Neuron (in vitro differentiated cells): ENCODE data around the gene GRID1.

Experiments used
- H2AFZ ChIP-seq: one replicate; pipeline ENCODE4 v1.6.1; 2013; ENCODE audit warnings: low read depth, mild to moderate bottlenecking, inconsistent platforms, low read length, moderate library complexity
- H3K27me3 ChIP-seq: one replicate; pipeline ENCODE4 v1.6.1; 2013; ENCODE audit warnings: low read length; ENCODE audit not compliant: insufficient read depth
- H3K36me3 ChIP-seq: one replicate; pipeline ENCODE4 v1.6.1; 2013; ENCODE audit warnings: low read length; ENCODE audit not compliant: insufficient read depth
- H3K4me1 ChIP-seq: one replicate; pipeline ENCODE4 v1.6.1; 2013; ENCODE audit warnings: low read length; ENCODE audit not compliant: insufficient read depth
- H3K4me3 ChIP-seq: 2 replicates; pipeline ENCODE4 v1.5.1; 2013; ENCODE audit warnings: mild to moderate bottlenecking, low read length, moderate library complexity
- H3K9me3 ChIP-seq: one replicate; pipeline ENCODE4 v1.6.1; 2013; ENCODE audit warnings: low read length

GRID1 gene

DNA sequence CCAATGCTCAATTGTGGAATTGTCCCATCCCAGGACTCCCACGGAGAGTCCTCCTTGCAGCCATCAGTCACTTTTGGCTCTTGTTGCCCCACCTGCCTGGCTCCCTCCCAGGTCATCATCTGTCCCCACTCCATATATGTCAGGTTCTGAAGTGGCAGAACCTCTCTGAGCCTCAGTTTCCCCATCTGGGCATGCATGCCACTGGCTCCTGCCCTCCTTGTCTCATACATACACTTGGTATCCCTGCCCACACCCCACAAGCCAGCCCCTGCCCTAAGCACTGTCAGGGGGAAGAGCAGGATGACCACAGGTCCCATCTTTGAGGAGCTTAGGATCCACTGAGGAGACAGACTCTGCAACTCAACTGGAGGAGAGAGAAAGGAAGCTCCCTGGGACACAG lies 156.9 kb downstream of the GRID1 start:
- no peaks in the 10 kb centered on the region for H3K4me1 ChIP-seq
- H3K9me3 ChIP-seq = no peaks in the 10 kb centered on the region
- peaks cover 2% of the 10 kb centered on the region for H3K27me3 ChIP-seq
- H3K4me3 ChIP-seq = no peak overlapping the region
- H2AFZ ChIP-seq = no peak overlapping the region
- no peaks in the 10 kb centered on the region for H3K36me3 ChIP-seq

DNA sequence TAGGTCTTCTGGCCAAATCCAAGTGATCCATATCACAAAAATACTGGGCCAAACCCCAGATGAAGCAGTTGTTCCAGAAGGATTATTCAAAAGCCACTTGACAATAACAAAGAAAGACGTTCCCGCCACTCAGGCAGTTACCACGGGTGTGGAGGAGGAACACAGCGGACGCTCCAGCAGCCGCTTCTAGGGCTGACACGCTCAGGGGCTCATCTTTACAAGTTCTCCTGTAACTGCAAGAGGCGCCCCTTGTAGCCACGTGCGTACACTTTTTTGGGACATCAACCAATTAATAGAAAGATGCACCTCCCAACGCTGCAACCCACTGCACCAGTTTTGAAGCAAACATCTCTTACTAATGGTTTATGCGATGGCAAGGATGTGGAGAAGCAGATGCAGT lies 159.4 kb downstream of the GRID1 start:
- H3K4me1 ChIP-seq = no peaks in the 10 kb centered on the region
- no peak overlapping the region for H3K4me3 ChIP-seq
- no peak overlapping the region for H2AFZ ChIP-seq
- no peaks in the 10 kb centered on the region for H3K36me3 ChIP-seq
- H3K9me3 ChIP-seq = no peaks in the 10 kb centered on the region
- no peaks in the 10 kb centered on the region for H3K27me3 ChIP-seq

DNA sequence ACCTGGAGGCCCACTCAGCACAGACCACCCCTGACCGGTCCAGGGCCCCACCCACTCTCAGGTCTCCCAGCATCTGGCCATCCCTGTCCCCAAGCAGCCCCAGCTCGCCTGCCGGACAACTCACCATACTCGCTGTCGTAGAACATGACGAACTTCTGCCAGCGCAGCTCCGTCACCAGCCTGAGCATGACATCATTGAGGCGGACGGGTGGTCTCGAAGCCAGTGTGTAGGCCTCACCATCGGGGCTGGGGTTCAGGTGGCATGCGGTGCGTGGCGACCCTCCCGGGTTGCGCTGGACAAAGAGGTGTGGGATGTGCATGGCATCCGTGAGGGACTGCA lies 160.4 kb downstream of the GRID1 start:
- H3K27me3 ChIP-seq = no peaks in the 10 kb centered on the region
- H3K4me3 ChIP-seq = no peak overlapping the region
- H3K4me1 ChIP-seq = no peaks in the 10 kb centered on the region
- H3K9me3 ChIP-seq = no peaks in the 10 kb centered on the region
- H2AFZ ChIP-seq = no peak overlapping the region
- no peaks in the 10 kb centered on the region for H3K36me3 ChIP-seq

DNA sequence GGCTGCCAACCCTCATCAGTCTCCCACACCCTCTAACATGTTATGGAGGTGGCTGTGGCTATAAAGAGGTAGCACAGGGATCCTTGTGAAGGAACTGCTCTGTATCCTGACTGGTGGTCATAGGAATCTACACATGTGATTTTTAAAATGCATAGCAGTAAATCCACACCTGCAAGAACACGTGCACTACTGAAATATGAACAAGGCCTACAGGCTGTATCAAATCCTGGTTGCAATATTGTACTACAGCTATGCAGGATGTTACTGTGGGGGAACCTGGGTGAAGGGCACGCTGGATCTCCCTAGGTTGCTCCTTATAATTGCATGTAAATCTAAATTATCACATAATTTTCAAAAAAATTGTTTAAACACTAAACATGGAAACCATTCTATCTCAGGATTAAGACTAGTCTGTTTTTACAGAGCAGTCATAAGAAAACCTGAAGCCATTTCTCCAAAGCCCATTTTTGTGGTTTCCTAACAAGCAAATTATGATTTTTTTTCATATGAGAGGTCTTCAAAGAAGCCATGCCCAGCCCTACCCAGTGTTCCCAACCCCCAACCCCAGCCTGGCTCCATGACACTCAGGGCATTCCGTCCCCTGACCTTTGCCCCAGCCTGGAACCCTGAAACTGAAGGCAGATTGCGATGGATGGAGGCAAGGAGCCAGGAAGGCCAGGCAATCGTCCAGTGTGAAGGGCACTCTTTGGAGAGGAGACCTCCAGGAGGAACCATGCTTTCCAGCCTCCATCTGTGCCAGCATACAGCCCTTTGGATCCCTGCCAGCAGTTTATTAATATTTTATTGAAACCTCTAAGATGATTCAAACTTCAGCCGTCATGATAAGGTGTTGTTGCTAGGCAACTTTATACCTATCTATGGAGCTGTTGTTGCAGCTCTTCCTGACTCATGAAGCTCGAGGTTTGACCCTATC lies 161.0 kb downstream of the GRID1 start:
- H3K9me3 ChIP-seq = no peaks in the 10 kb centered on the region
- H3K4me1 ChIP-seq = no peaks in the 10 kb centered on the region
- H2AFZ ChIP-seq = no peak overlapping the region
- no peaks in the 10 kb centered on the region for H3K27me3 ChIP-seq
- no peak overlapping the region for H3K4me3 ChIP-seq
- H3K36me3 ChIP-seq = no peaks in the 10 kb centered on the region

DNA sequence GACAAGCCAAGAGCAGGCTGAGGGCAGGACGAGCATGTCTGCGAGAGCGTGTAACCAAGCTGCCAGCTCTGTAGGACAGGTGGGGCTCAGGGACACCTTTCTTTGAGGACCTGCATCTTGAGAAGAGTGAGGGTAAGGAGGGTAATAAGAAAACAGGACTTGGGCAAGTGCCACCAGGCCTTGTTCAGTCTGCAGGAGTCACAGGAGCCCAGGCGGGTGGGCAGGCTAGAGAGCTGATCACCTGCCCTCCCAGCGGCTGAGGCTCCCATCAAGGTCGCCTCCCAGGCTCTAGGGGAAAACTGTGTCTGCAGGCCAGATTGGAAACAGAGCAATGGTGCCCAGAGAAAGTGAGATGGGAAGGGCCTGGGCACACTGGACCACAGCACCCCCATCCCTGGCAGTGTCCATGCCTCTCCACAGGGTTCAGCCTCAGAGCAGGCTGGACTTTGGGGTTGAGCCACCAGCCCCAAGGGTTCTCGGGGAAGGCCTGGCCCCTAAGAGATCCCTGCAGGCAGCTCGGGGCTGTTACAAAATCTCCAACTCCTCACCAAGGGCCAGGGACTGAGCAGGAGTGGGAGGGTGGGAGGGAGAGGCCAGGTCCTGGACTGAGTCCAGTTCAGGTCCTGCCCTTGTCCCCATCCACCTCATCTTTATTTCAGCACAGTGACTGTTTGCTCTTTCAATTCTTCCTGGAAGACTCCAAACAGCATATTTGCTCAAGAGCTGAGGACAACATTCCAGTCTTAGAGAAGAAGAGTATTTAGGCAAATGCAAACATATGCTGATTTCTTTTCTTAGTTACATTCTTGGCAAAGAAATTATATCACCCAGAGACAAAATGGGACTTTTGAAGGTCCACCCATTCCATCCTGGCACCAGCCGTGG lies 161.9 kb downstream of the GRID1 start:
- H3K27me3 ChIP-seq = no peaks in the 10 kb centered on the region
- H2AFZ ChIP-seq = no peak overlapping the region
- H3K36me3 ChIP-seq = no peaks in the 10 kb centered on the region
- no peak overlapping the region for H3K4me3 ChIP-seq
- H3K9me3 ChIP-seq = no peaks in the 10 kb centered on the region
- no peaks in the 10 kb centered on the region for H3K4me1 ChIP-seq

DNA sequence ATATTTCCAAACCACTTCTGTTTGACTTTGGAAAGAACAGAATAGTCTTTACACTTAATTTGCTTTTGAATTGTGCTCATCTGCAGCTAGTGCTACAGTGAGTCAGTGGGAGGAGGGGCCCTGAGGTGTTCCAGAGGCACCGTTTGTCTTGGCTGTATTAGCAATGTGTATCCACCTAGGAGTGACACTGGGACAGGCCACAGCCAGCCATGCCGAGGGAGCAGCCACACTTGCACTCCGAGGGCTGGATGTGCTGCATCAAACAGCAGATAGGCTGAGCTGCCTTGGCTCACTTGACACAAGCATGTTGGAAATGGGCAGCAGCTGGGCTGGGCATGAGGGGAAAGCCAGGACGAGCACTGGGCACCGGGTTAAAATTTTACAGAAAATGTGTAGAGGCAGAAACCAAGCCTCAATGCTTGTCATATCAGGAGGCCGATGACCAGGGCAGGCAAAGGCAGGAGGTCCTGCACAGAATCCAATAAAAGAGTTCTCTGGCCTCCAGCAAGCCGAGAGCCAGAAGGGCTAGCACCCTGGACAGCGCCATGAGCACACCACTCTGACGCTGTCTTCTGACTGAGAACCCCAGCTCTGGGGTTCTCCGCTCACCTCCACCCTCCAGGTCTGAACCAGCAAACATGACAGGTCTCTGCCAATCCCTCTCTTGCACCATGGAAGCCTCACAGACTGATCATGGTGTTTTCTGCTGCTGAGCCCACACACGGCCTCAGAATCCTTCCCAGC lies 163.3 kb downstream of the GRID1 start:
- H2AFZ ChIP-seq = no peak overlapping the region
- no peaks in the 10 kb centered on the region for H3K27me3 ChIP-seq
- no peaks in the 10 kb centered on the region for H3K4me1 ChIP-seq
- H3K4me3 ChIP-seq = no peak overlapping the region
- H3K36me3 ChIP-seq = no peaks in the 10 kb centered on the region
- no peaks in the 10 kb centered on the region for H3K9me3 ChIP-seq

DNA sequence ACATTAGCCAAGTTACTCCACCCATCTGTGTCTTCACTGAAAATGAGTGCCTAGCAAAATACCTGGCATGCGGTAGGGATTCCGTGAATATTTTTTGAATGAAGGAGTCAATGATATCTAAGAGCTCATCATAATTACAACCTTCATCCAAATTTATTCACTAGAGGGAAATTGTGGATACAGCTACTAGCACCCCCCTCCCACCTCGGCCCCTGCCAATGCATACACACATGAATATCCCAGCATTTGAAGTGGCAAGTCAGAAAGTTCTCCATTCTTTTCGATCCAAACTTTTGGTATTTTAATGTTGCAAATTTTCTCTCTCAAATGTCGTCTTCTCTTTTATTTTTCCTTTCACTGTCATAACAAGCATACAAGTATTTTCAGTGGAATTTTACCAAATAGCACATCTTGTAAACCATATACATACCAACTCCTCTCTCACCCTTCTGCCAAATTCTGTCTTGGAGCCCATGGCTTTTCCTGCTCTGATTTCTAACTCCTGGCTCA lies 164.3 kb downstream of the GRID1 start:
- no peak overlapping the region for H2AFZ ChIP-seq
- H3K4me3 ChIP-seq = no peak overlapping the region
- H3K9me3 ChIP-seq = no peaks in the 10 kb centered on the region
- no peaks in the 10 kb centered on the region for H3K4me1 ChIP-seq
- no peaks in the 10 kb centered on the region for H3K27me3 ChIP-seq
- H3K36me3 ChIP-seq = no peaks in the 10 kb centered on the region

DNA sequence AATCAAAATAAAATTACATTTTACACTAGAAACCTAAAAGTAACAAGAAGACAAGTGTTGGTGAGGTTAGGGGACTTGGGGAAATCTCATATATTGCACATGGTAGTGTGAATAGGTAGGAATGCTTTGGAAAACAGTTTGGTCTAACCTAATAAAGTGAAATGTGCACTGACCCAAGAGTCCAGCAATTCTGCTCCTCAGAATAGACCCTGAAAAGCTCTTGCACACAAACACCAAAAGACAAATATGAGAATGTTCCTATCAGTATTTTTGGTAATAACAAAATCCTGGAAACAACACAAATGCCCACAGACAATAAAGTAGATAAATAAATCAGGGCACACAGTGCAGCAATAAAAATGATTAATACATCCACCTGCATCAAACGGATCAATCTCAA lies 165.7 kb downstream of the GRID1 start:
- H2AFZ ChIP-seq = no peak overlapping the region
- H3K4me3 ChIP-seq = no peak overlapping the region
- no peaks in the 10 kb centered on the region for H3K4me1 ChIP-seq
- H3K36me3 ChIP-seq = no peaks in the 10 kb centered on the region
- no peaks in the 10 kb centered on the region for H3K9me3 ChIP-seq
- no peaks in the 10 kb centered on the region for H3K27me3 ChIP-seq

DNA sequence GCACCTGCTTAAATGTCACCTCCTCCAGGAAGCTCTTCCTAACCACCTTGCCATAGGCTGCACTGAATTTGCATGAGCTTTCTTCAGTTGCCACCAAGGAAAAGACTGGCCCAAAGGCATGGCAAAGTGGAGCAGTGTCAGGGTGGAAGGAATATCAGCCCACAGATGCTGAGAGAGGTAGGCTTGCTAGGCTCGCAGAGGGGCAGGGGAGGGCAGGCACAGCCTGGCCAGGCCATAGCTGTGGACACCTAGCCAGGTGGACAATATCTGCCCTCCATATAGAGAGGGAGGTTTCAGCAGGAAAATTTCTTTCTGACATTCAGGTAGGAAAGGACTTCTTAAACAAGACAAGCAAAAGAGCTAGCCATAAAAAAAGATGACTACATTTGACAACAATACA lies 166.3 kb downstream of the GRID1 start:
- H2AFZ ChIP-seq = no peak overlapping the region
- H3K4me3 ChIP-seq = no peak overlapping the region
- H3K27me3 ChIP-seq = no peaks in the 10 kb centered on the region
- no peaks in the 10 kb centered on the region for H3K9me3 ChIP-seq
- H3K36me3 ChIP-seq = no peaks in the 10 kb centered on the region
- no peaks in the 10 kb centered on the region for H3K4me1 ChIP-seq

DNA sequence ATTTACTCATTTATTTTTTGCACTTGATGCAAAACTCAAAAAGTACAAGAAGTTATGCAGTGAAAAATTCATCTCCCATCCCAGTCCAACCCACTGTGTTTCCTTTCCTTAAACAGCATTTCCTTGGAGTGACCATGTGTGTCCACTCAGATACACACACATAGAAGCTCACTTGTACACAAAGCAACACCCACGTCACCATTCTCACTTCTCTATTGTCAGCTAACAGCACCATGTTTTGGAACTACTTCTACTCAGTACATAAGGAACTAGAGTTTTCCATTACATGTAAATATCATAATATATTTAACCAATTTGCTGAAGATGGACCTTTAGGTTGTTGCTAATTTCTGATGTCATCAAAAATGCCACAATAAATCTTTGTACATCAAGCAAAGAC lies 167.6 kb downstream of the GRID1 start:
- Histone ChIP-seq H3K36me3 (no peaks in the 10 kb centered on the region), H3K4me3 (no peak overlapping the region), H3K9me3 (no peaks in the 10 kb centered on the region), H3K4me1 (no peaks in the 10 kb centered on the region), H2AFZ (no peak overlapping the region), H3K27me3 (no peaks in the 10 kb centered on the region)

DNA sequence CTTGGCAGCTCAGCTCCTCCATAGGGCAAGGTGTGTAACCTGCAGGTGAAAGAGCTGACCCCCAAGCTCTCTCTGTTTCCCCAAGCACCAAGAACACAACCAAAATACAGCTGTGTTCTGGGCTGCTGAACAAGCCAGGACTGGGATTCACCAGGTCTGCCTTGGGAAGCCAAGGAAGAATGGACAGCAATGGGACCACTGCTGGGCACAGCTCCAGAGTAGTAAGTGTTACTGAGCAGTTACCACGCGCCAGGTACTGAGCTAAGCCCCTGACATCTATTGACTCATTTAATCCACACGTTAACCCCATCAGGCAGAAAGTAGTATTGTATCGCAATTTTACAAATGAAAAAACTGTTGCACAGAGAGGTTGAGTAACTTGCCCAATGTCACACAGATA lies 168.3 kb downstream of the GRID1 start:
- Histone ChIP-seq H3K4me1 (no peaks in the 10 kb centered on the region), H2AFZ (no peak overlapping the region), H3K9me3 (no peaks in the 10 kb centered on the region), H3K27me3 (no peaks in the 10 kb centered on the region), H3K36me3 (no peaks in the 10 kb centered on the region), H3K4me3 (no peak overlapping the region)

DNA sequence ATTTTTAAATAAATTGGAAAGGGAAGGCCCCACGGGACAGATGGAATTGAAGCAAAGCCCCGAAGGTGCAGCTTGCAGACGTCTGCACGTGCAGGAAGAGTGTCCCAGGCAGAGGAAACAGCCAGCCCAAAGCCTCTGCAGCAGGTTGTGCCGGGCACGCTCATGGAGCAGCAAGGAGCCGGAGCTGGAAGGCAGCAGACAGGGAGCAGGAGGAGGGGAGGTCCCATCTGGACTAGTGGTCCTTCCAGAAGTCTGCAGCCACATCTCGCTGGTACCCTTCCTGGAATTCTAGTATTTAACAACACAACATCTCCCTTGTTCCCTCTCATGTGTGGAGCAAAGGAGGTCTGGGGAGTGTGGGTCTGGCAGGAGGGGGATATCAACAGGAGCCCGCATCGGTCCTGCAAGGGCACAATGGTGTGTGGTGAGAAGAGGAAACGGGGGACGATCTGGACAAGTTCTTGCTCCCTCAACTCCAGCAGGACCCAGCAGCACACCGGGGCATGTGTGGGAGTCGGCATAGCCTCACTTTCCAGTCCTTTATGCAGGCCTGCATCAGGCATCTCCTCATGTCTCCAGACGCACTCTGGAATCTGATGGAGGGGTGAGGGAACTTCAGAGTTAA lies 169.3 kb downstream of the GRID1 start:
- Histone ChIP-seq H3K9me3 (no peaks in the 10 kb centered on the region), H3K36me3 (no peaks in the 10 kb centered on the region), H2AFZ (no peak overlapping the region), H3K4me3 (no peak overlapping the region), H3K4me1 (no peaks in the 10 kb centered on the region), H3K27me3 (no peaks in the 10 kb centered on the region)
